HepG2 (cell line): Measurements from ENCODE around the gene SMARCC1. TPM values are rescaled to one million over a fixed set of nuclear protein-coding genes. Genes with fewer than 3 reads are reported as not detected.

ENCODE experiments used
- ATAC-seq: fragments of 200-7000 bp; cut with Tn5 transposase; 3 replicates; pipeline ENCODE4 v1.9.1; 2020; ENCODE audit warnings: mild to moderate bottlenecking, moderate library complexity
- BruUV-seq: library from RNA; stranded (reverse); fragments of 400-500 nt; replicated peaks from 2 replicates; lab custom pipeline; 2021; lab: Mats Ljungman, UMichigan
- CTCF ChIA-PET: fragments of 300-600 bp; formaldehyde crosslinking; extraction: SDS; loops from one replicate; lab custom pipeline; 2021; ENCODE audit warnings: low total read pairs, inconsistent platforms, low intra/inter-chr PET ratio; lab: Yijun Ruan, JAX
- POLR2A ChIA-PET: fragments of 350-600 bp; sonication (Branson Sonifier 250); formaldehyde crosslinking; loops from one replicate; lab custom pipeline; 2020; ENCODE audit warnings: antibody characterized with exemption, inconsistent platforms; lab: Yijun Ruan, JAX
- DNase-seq: peaks from one replicate; pipeline ENCODE4 v3.0.0-alpha.2; 2015; ENCODE audit warnings: low spot score
- FAIRE-seq: peaks from 3 replicates; lab custom pipeline; 2011; peaks lifted over from hg19 to GRCh38; lab: Jason Lieb, UNC
- H2AFZ ChIP-seq: one replicate; pipeline ENCODE4 v1.6.1; 2011; ENCODE audit warnings: low read length, inconsistent platforms
- H3K27ac ChIP-seq: fragments of 300-600 bp; 3 replicates; pipeline ENCODE4 v1.8.0; 2011; ENCODE audit warnings: mixed run types, mild to moderate bottlenecking, mixed read lengths, low read length, inconsistent platforms; ENCODE audit not compliant: insufficient read depth; ENCODE audit errors: extremely low read length
- H3K27me3 ChIP-seq, 2 experiments: fragments of 200-600 bp in 1 of 2; 2 replicates in 1 of 2; 3 replicates in 1 of 2; pipeline versions ENCODE4 v1.6.0 to v1.8.0; 2011; ENCODE audit warnings: low read length in 2 of 2, mild to moderate bottlenecking in 2 of 2, moderate library complexity in 2 of 2, inconsistent platforms in 1 of 2; ENCODE audit not compliant: insufficient read depth in 2 of 2, control insufficient read depth in 1 of 2
- H3K36me3 ChIP-seq, 2 experiments: fragments of 200-600 bp in 1 of 2; replicated peaks in 1 of 2; 2 replicates in 1 of 2; 3 replicates in 1 of 2; pipeline versions ENCODE4 v1.5.1 to v1.8.0; 2011; ENCODE audit warnings: low read length in 2 of 2, inconsistent platforms in 1 of 2; ENCODE audit not compliant: insufficient read depth in 2 of 2, control insufficient read depth in 1 of 2
- H3K4me1 ChIP-seq: 2 replicates; pipeline ENCODE4 v1.5.1; 2012; ENCODE audit warnings: low read length, inconsistent platforms; ENCODE audit not compliant: insufficient read depth
- H3K4me2 ChIP-seq: 2 replicates; pipeline ENCODE4 v1.6.0; 2011; ENCODE audit warnings: low read depth, low read length, inconsistent platforms
- H3K4me3 ChIP-seq, 3 experiments: fragments of 200-600 bp in 1 of 3; sonication (generic), shearing (Covaris generic) in 1 of 3; replicated peaks in 1 of 3; 2 replicates each; pipeline ENCODE4 v1.5.1; 2011 to 2016; ENCODE audit warnings: low read length in 3 of 3, inconsistent platforms in 2 of 3, low read depth in 2 of 3, mild to moderate bottlenecking in 2 of 3, control low read depth in 1 of 3, mixed read lengths in 1 of 3; ENCODE audit not compliant: insufficient read depth in 1 of 3
- H3K79me2 ChIP-seq: one replicate; pipeline ENCODE4 v1.6.1; 2011; ENCODE audit warnings: low read length, inconsistent platforms; ENCODE audit not compliant: insufficient read depth
- H3K9ac ChIP-seq: 2 replicates; pipeline ENCODE4 v1.6.0; 2011; ENCODE audit warnings: mild to moderate bottlenecking, low read depth, low read length, inconsistent platforms; ENCODE audit not compliant: insufficient read depth
- H3K9me3 ChIP-seq: 2 replicates; pipeline ENCODE4 v1.5.1; 2012; ENCODE audit warnings: mild to moderate bottlenecking, low read length
- H4K20me1 ChIP-seq: 2 replicates; pipeline ENCODE4 v1.6.0; 2011; ENCODE audit warnings: inconsistent platforms, mild to moderate bottlenecking, low read length, moderate library complexity; ENCODE audit not compliant: insufficient read depth
- ARNTL ChIP-seq: sonication (generic); formaldehyde crosslinking; IDR thresholded peaks from 2 replicates; pipeline ENCODE4 v1.4.0; 2020; ENCODE audit warnings: mild to moderate bottlenecking, missing genetic modification reagents
- ATF7-NPFF ChIP-seq: sonication (generic); formaldehyde crosslinking; IDR thresholded peaks from 2 replicates; pipeline ENCODE4 v1.8.1; 2023; ENCODE audit warnings: mild to moderate bottlenecking, low read depth, missing genetic modification reagents, moderate library complexity
- FOSL1 ChIP-seq: sonication (generic); formaldehyde crosslinking; IDR thresholded peaks from 2 replicates; pipeline ENCODE4 v1.9.0; 2021; ENCODE audit warnings: missing genetic modification reagents, borderline replicate concordance
- GATA4 ChIP-seq: sonication (generic); IDR thresholded peaks from 2 replicates; pipeline ENCODE4 v1.6.1; 2016; ENCODE audit warnings: antibody characterized with exemption, low read depth, borderline replicate concordance
- GLMP ChIP-seq: sonication (generic); formaldehyde crosslinking; IDR thresholded peaks from 2 replicates; pipeline ENCODE4 v1.9.0; 2021; ENCODE audit warnings: missing genetic modification reagents, mild to moderate bottlenecking, borderline replicate concordance
- HCFC1 ChIP-seq: fragments of 150-350 bp; IDR thresholded peaks from 2 replicates; pipeline ENCODE4 v1.6.1; 2014; ENCODE audit warnings: low read depth, low read length
- HNRNPH1 ChIP-seq: fragments of 200-400 bp; formaldehyde crosslinking; optimal IDR thresholded peaks from 2 replicates; pipeline ENCODE3; 2017; ENCODE audit warnings: mild to moderate bottlenecking, low read depth, low read length
- NCOR1 ChIP-seq: fragments of 200-600 bp; sonication (generic); IDR thresholded peaks from 2 replicates; pipeline ENCODE4 v1.7.0; 2017; ENCODE audit warnings: antibody characterized with exemption, low read length, borderline replicate concordance
- PHF5A ChIP-seq: IDR thresholded peaks from one replicate; pipeline ENCODE4 v1.6.1; 2018; ENCODE audit warnings: low read depth, missing genetic modification reagents; ENCODE audit not compliant: unreplicated experiment
- SCMH1 ChIP-seq: sonication (generic); formaldehyde crosslinking; IDR thresholded peaks from 2 replicates; pipeline ENCODE4 v1.9.0; 2021; ENCODE audit warnings: missing genetic modification reagents, mild to moderate bottlenecking, borderline replicate concordance
- ZBTB25 ChIP-seq: IDR thresholded peaks from 2 replicates; pipeline ENCODE4 v1.6.1; 2018; ENCODE audit warnings: missing genetic modification reagents
- ZKSCAN5 ChIP-seq: sonication (generic); formaldehyde crosslinking; IDR thresholded peaks from 2 replicates; pipeline ENCODE4 v1.5.1; 2020; ENCODE audit warnings: mild to moderate bottlenecking, missing genetic modification reagents
- ZNF383 ChIP-seq: sonication (generic); formaldehyde crosslinking; IDR thresholded peaks from 2 replicates; pipeline ENCODE4 v1.4.0; 2020; ENCODE audit warnings: missing genetic modification reagents, mild to moderate bottlenecking, borderline replicate concordance
- ZNF7 ChIP-seq: IDR thresholded peaks from 2 replicates; pipeline ENCODE4 v1.6.1; 2016; ENCODE audit warnings: missing biosample characterization, missing genetic modification reagents
- WGBS: methylation state at CpG from one replicate; pipeline ENCODE4 v1.1.6; 2017; ENCODE audit warnings: low lambda C conversion rate; 5-methylcytosine and 5-hydroxymethylcytosine counted together
- in situ Hi-C: cut with HindIII; loops from 2 replicates; pipeline ENCODE4 v1.10.0; 2017; ENCODE audit warnings: low pct_unique_long_range_greater_than_20kb; ENCODE audit not compliant: extremely low pct_ligation_motif_present
- intact Hi-C: fragments of 100-400 bp; cut with micrococcal nuclease; formaldehyde crosslinking; loops from one replicate; pipeline ENCODE4 v1.10.0; 2022; ENCODE audit not compliant: unreplicated experiment
- polyA plus RNA-seq, 8 experiments: library from polyadenylated mRNA; depleted of rRNA in 3 of 8; stranded (reverse) in 7 of 8; unstranded in 1 of 8; fragments of >200 nt; fragmentation: Illumina TruSeq in 4 of 8; extraction: Trizol in 4 of 8; gene quantifications; 2 replicates each; pipeline versions ENCODE4 v1.2.1 to v1.2.3, GENCODE V29; 2011 to 2016; ENCODE audit warnings: low read depth in 4 of 8, missing spikeins in 1 of 8, mixed read lengths in 1 of 8; ENCODE audit not compliant: insufficient read depth in 1 of 8
- total RNA-seq, 5 experiments: library from RNA; depleted of rRNA; stranded (reverse); fragments of >200 nt; fragmentation: Illumina TruSeq; extraction: Trizol; gene quantifications; 2 replicates each; pipeline ENCODE4 v1.2.3, GENCODE V29; 2016; ENCODE audit warnings: low read depth in 1 of 5
- TF ChIP-seq, protein P1 (sequence below): sonication (generic); formaldehyde crosslinking; IDR thresholded peaks from 2 replicates; pipeline ENCODE4 v1.4.0; 2020; ENCODE audit warnings: mild to moderate bottlenecking, missing genetic modification reagents, borderline replicate concordance
- TF ChIP-seq, protein P2 (sequence below): sonication (generic); formaldehyde crosslinking; IDR thresholded peaks from 2 replicates; pipeline ENCODE4 v1.5.0; 2020; ENCODE audit warnings: missing genetic modification reagents

Gene SMARCC1
- total and polyA plus RNA-seq, 2 of the 13 experiments (the other 11 are each of a cell fraction or from before 2014, with no cell fraction given), result 47.9 to 58.4 TPM

DNA sequence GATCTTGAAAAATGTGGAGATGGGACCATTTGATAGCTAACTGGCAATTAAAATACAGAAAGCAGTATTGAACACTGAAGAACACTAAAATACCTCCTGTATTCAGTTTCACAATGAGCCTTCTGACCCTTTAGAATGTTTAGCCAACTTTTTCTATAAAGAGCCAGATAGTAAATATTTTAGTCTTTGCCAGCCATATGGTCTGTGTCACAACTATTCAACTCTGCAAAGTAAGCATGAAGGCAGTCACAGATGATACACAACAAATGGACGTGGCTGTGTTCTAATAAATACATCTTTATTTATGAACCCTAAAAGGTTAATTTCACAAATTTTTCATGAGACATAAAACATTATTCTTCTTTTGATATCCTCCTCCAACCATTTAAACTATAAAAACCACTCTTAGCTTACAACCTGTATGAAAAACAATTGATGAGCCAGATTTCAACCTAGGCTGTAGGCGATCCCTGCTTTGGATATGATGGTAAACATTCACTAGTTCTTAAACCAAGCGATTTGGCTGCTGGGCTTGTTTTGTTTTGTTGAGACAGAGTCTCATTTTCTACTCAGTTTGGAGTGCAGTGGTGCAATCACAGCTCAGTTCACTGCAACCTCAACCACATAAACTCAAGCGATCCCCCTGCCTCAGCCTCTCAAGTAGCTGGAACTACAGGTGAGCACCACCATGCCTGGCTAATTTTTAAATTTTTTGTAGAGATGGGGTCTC, 189.5 kb downstream of the SMARCC1 start (continued):
- TF ChIP-seq GLMP (CRISPR knock-in tag) (no peak), ZBTB25 (CRISPR knock-in tag) (no peak), FOSL1 (CRISPR knock-in tag) (no peak), GATA4 (no peak), ATF7-NPFF (CRISPR knock-in tag) (no peak), ZNF383 (CRISPR knock-in tag) (no peak)

GRCh38 chr3:47590216-47590615, 191.5 kb downstream of the SMARCC1 start:
- Histone ChIP-seq H3K9me3 (no peaks in the 10 kb centered on the region), H3K4me1 (no peaks in the 10 kb centered on the region), H3K4me3 (no peak overlapping the region), H3K27ac (no peak overlapping the region), H3K36me3 (peaks cover 33 to 82% of the 10 kb centered on the region in 2 experiments), H3K79me2 (no peaks in the 10 kb centered on the region), H2AFZ (no peak overlapping the region), H4K20me1 (no peaks in the 10 kb centered on the region), H3K4me2 (no peak overlapping the region), H3K27me3 (no peaks in the 10 kb centered on the region), H3K9ac (no peak overlapping the region)
- ChIA-PET POLR2A (no interaction called here), CTCF (no interaction called here)
- ATAC-seq (no peak), DNase-seq (no peak), FAIRE-seq (no peak)
- 100% methylated on average over 2 of the region's 2 CpGs for whole genome bisulfite sequencing
- in situ Hi-C loops, result no loop called here
- no TSS peak for BruUV-seq
- intact Hi-C loops, result no loop called here
- TF ChIP-seq, protein P1, sequence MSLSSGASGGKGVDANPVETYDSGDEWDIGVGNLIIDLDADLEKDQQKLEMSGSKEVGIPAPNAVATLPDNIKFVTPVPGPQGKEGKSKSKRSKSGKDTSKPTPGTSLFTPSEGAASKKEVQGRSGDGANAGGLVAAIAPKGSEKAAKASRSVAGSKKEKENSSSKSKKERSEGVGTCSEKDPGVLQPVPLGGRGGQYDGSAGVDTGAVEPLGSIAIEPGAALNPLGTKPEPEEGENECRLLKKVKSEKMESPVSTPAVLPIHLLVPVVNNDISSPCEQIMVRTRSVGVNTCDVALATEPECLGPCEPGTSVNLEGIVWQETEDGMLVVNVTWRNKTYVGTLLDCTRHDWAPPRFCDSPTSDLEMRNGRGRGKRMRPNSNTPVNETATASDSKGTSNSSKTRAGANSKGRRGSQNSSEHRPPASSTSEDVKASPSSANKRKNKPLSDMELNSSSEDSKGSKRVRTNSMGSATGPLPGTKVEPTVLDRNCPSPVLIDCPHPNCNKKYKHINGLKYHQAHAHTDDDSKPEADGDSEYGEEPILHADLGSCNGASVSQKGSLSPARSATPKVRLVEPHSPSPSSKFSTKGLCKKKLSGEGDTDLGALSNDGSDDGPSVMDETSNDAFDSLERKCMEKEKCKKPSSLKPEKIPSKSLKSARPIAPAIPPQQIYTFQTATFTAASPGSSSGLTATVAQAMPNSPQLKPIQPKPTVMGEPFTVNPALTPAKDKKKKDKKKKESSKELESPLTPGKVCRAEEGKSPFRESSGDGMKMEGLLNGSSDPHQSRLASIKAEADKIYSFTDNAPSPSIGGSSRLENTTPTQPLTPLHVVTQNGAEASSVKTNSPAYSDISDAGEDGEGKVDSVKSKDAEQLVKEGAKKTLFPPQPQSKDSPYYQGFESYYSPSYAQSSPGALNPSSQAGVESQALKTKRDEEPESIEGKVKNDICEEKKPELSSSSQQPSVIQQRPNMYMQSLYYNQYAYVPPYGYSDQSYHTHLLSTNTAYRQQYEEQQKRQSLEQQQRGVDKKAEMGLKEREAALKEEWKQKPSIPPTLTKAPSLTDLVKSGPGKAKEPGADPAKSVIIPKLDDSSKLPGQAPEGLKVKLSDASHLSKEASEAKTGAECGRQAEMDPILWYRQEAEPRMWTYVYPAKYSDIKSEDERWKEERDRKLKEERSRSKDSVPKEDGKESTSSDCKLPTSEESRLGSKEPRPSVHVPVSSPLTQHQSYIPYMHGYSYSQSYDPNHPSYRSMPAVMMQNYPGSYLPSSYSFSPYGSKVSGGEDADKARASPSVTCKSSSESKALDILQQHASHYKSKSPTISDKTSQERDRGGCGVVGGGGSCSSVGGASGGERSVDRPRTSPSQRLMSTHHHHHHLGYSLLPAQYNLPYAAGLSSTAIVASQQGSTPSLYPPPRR (CRISPR knock-in tag), result no peak
- TF ChIP-seq, protein P2, sequence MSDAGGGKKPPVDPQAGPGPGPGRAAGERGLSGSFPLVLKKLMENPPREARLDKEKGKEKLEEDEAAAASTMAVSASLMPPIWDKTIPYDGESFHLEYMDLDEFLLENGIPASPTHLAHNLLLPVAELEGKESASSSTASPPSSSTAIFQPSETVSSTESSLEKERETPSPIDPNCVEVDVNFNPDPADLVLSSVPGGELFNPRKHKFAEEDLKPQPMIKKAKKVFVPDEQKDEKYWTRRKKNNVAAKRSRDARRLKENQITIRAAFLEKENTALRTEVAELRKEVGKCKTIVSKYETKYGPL (CRISPR knock-in tag), result no peak
- TF ChIP-seq NCOR1 (no peak), PHF5A (CRISPR knock-in tag) (no peak), ZNF7 (no peak), ARNTL (CRISPR knock-in tag) (no peak), SCMH1 (no peak), HNRNPH1 (no peak), ZKSCAN5 (CRISPR knock-in tag) (no peak), HCFC1 (no peak)
